HG03457 (cell line): Measurements from ENCODE around the gene RNFT2.

Source experiments
- ATAC-seq: cut with Tn5 transposase; IDR thresholded peaks from one replicate; pipeline ENCODE4 v1.9.1; 2021; ENCODE audit warnings: moderate number of reproducible peaks; ENCODE audit not compliant: unreplicated experiment

Gene RNFT2

GRCh38 chr12:116896411-116896924 lies 158.4 kb downstream of the RNFT2 start:
- ATAC-seq: no peak

GRCh38 chr12:116897476-116897875 lies 159.4 kb downstream of the RNFT2 start:
- ATAC-seq: no peak

- ATAC-seq: no peak
Observed at GRCh38 chr12:116898669-116899068, 160.6 kb downstream of the RNFT2 start.

GRCh38 chr12:116901612-116902011 lies 163.5 kb downstream of the RNFT2 start:
- no peak for ATAC-seq
